Endothelial cell of umbilical vein (primary cell): ENCODE results near the gene TEK. TPM values are rescaled to one million over a fixed set of nuclear protein-coding genes. Genes with fewer than 3 reads are reported as not detected.

Experiments
- BruUV-seq: library from RNA; stranded (reverse); fragments of 400-500 nt; replicated peaks from 2 replicates; lab custom pipeline; 2021; lab: Mats Ljungman, UMichigan
- CTCF ChIA-PET: fragments of 300-600, 350-600 bp; sonication (Branson Sonifier 250); formaldehyde crosslinking; loops from one replicate; lab custom pipeline; 2021; ENCODE audit warnings: antibody characterized with exemption, inconsistent platforms; lab: Charles Lee
- POLR2A ChIA-PET: fragments of 300-600, 350-600 bp; sonication (Branson Sonifier 250); formaldehyde crosslinking; loops from one replicate; lab custom pipeline; 2021; ENCODE audit warnings: antibody characterized with exemption, inconsistent platforms; lab: Charles Lee
- DNase-seq: peaks from one replicate; pipeline ENCODE4 v3.0.0-alpha.2; 2011; ENCODE audit warnings: low read depth, low spot score
- FAIRE-seq: peaks from 2 replicates; lab custom pipeline; 2011; peaks lifted over from hg19 to GRCh38; lab: Jason Lieb, UNC
- H2AFZ ChIP-seq: 2 replicates; pipeline ENCODE4 v1.6.0; 2012; ENCODE audit warnings: low read depth, low read length, control low read depth, inconsistent platforms
- H3K27ac ChIP-seq: 2 replicates; pipeline ENCODE4 v1.5.1; 2011; ENCODE audit warnings: low read depth, mild to moderate bottlenecking, control low read depth, low read length, moderate library complexity; ENCODE audit not compliant: insufficient read depth
- H3K27me3 ChIP-seq, 2 experiments: 2 replicates each; pipeline versions ENCODE4 v1.6.0 to v1.6.1; 2011; ENCODE audit warnings: low read length in 2 of 2, mixed read lengths in 1 of 2; ENCODE audit not compliant: control insufficient read depth in 2 of 2, insufficient read depth in 2 of 2
- H3K36me3 ChIP-seq, 2 experiments: 2 replicates in 1 of 2; 3 replicates in 1 of 2; pipeline ENCODE4 v1.5.1; 2011; ENCODE audit warnings: low read length in 2 of 2, mild to moderate bottlenecking in 1 of 2, moderate library complexity in 1 of 2; ENCODE audit not compliant: control insufficient read depth in 2 of 2, insufficient read depth in 2 of 2; ENCODE audit errors: extremely low read depth in 1 of 2
- H3K4me1 ChIP-seq: 3 replicates; pipeline ENCODE4 v1.5.1; 2011; ENCODE audit warnings: mild to moderate bottlenecking, low read length; ENCODE audit not compliant: control insufficient read depth, insufficient read depth; ENCODE audit errors: extremely low read depth
- H3K4me2 ChIP-seq: 2 replicates; pipeline ENCODE4 v1.6.1; 2011; ENCODE audit warnings: low read length, control low read depth, mixed read lengths; ENCODE audit not compliant: insufficient read depth
- H3K4me3 ChIP-seq, 3 experiments: fragments of 200-600 bp in 1 of 3; sonication (generic), shearing (Covaris generic) in 1 of 3; replicated peaks in 1 of 3; 2 replicates each; pipeline ENCODE4 v1.5.1; 2011 to 2016; ENCODE audit warnings: control low read depth in 3 of 3, low read length in 3 of 3, mild to moderate bottlenecking in 2 of 3, inconsistent platforms in 1 of 3, low read depth in 1 of 3, moderate library complexity in 1 of 3; ENCODE audit not compliant: insufficient read depth in 1 of 3
- H3K79me2 ChIP-seq: 2 replicates; pipeline ENCODE4 v1.6.0; 2012; ENCODE audit warnings: low read length, inconsistent platforms; ENCODE audit not compliant: control insufficient read depth, insufficient read depth
- H3K9ac ChIP-seq: replicated peaks from 2 replicates; pipeline ENCODE3; 2011; ENCODE audit warnings: low read length, control low read depth; ENCODE audit not compliant: insufficient read depth; ENCODE audit errors: extremely low read depth
- H3K9me1 ChIP-seq: replicated peaks from 3 replicates; pipeline ENCODE4 v1.6.0; 2011; ENCODE audit warnings: mild to moderate bottlenecking, low read length; ENCODE audit not compliant: control insufficient read depth, insufficient read depth; ENCODE audit errors: extremely low read depth
- H3K9me3 ChIP-seq: replicated peaks from 2 replicates; pipeline ENCODE4 v1.5.1; 2012; ENCODE audit warnings: low read length, inconsistent platforms; ENCODE audit not compliant: control insufficient read depth, insufficient read depth
- H4K20me1 ChIP-seq: replicated peaks from 2 replicates; pipeline ENCODE3; 2011; ENCODE audit warnings: mild to moderate bottlenecking, low read length; ENCODE audit not compliant: control insufficient read depth, insufficient read depth; ENCODE audit errors: extremely low read depth
- FOS ChIP-seq: IDR thresholded peaks from 2 replicates; pipeline ENCODE4 v1.6.1; 2011; ENCODE audit warnings: mild to moderate bottlenecking, low read length, moderate library complexity, borderline replicate concordance; ENCODE audit not compliant: insufficient read depth
- GATA2 ChIP-seq: IDR thresholded peaks from 2 replicates; pipeline ENCODE4 v1.7.0; 2011; ENCODE audit warnings: low read depth, mild to moderate bottlenecking, moderate library complexity, mixed read lengths, low read length; ENCODE audit not compliant: insufficient read length, insufficient read depth
- JUN ChIP-seq: IDR thresholded peaks from 2 replicates; pipeline ENCODE4 v1.6.1; 2011; ENCODE audit warnings: borderline replicate concordance, low read depth; ENCODE audit not compliant: insufficient read length, insufficient read depth
- POLR2AphosphoS5 ChIP-seq: IDR thresholded peaks from 2 replicates; pipeline ENCODE4 v1.6.1; 2012; ENCODE audit warnings: low read depth, mild to moderate bottlenecking, control low read depth, low read length, moderate library complexity; ENCODE audit not compliant: insufficient read depth
- dilution Hi-C: fragments of 300-500 bp; cut with MboI; formaldehyde crosslinking; loops from one replicate; pipeline ENCODE4 v1.15.0; 2019; ENCODE audit warnings: low sequenced_read_pairs; ENCODE audit not compliant: extremely low pct_ligation_motif_present
- intact Hi-C: fragments of 100-400 bp; cut with micrococcal nuclease; formaldehyde crosslinking; loops from one replicate; pipeline ENCODE4 v1.10.0; 2022
- polyA plus RNA-seq, 4 experiments: library from polyadenylated mRNA; depleted of rRNA in 3 of 4; stranded (reverse) in 3 of 4; unstranded in 1 of 4; fragments of >200 nt; gene quantifications; 2 replicates each; pipeline versions ENCODE4 v1.2.1 to v1.2.3, GENCODE V29; 2011 to 2012; ENCODE audit warnings: missing spikeins in 1 of 4
- total RNA-seq: library from RNA; stranded (reverse); gene quantifications from 2 replicates; pipeline ENCODE4 v1.2.3, GENCODE V29; 2021
- TF ChIP-seq, protein P1 (sequence below), 2 donors: IDR thresholded peaks; 1 replicate in 1 of 2; 2 replicates in 1 of 2; pipeline ENCODE4 v1.5.1; 2011; ENCODE audit warnings: low read length in 2 of 2, mild to moderate bottlenecking in 2 of 2, moderate library complexity in 2 of 2, control low read depth in 1 of 2, inconsistent platforms in 1 of 2, low read depth in 1 of 2; ENCODE audit not compliant: insufficient read depth in 1 of 2; ENCODE audit errors: extremely low read depth in 1 of 2
- TF ChIP-seq, protein P2 (sequence below): IDR thresholded peaks from 2 replicates; pipeline ENCODE4 v1.6.1; 2011; ENCODE audit not compliant: insufficient read depth, insufficient read length

Gene TEK
- total and polyA plus RNA-seq, 2 donors (not counting 3 experiments of a cell fraction or from before 2014, with no cell fraction given), result 26.9 to 44.1 TPM

DNA sequence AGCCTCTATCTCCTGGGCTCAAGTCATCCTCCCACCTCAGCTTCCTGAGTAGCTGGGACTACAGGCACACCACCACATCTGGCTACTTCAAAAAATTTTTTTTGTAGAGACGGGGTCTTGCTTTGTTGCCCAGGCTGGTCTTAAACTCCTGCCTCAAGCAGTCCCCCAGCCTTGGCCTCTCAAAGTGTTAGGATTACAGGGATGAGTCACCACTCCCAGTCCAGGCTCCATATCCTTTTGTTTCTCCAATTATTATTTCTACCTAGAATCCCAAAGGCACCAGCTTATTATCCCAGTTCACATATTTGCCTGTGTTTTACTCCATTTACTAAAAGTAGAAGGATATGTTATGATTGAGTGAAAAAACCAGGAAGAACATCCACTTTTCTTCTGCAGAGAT, 84.9 kb downstream of the TEK start:
- Histone ChIP-seq H3K4me3 (no peak overlapping the region), H3K36me3 (peaks cover 8 to 11% of the 10 kb centered on the region in 2 experiments), H3K4me2 (no peak overlapping the region), H3K27ac (peak overlapping the region; percentile 72), H3K27me3 (no peaks in the 10 kb centered on the region), H3K79me2 (no peaks in the 10 kb centered on the region), H4K20me1 (no peaks in the 10 kb centered on the region), H3K9me1 (no peaks in the 10 kb centered on the region), H3K4me1 (peaks cover 42% of the 10 kb centered on the region), H2AFZ (no peak overlapping the region), H3K9me3 (no peaks in the 10 kb centered on the region), H3K9ac (no peak overlapping the region)
- TF ChIP-seq, protein P1, sequence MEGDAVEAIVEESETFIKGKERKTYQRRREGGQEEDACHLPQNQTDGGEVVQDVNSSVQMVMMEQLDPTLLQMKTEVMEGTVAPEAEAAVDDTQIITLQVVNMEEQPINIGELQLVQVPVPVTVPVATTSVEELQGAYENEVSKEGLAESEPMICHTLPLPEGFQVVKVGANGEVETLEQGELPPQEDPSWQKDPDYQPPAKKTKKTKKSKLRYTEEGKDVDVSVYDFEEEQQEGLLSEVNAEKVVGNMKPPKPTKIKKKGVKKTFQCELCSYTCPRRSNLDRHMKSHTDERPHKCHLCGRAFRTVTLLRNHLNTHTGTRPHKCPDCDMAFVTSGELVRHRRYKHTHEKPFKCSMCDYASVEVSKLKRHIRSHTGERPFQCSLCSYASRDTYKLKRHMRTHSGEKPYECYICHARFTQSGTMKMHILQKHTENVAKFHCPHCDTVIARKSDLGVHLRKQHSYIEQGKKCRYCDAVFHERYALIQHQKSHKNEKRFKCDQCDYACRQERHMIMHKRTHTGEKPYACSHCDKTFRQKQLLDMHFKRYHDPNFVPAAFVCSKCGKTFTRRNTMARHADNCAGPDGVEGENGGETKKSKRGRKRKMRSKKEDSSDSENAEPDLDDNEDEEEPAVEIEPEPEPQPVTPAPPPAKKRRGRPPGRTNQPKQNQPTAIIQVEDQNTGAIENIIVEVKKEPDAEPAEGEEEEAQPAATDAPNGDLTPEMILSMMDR (IDR thresholded peaks at IDR 0.05; ENCODE audit: extremely low read depth in 1 of 2, insufficient read depth in 1 of 2, low read depth in 1 of 2, low read length in 2 of 2), result no peak
- TF ChIP-seq JUN (peak; percentile 29), GATA2 (no peak)
- intact Hi-C loops, result loop anchor here (1.0 to 5.0 kb wide), 3 partner anchors 39 to 162 kb away; no protein-coding TSS in a partner anchor
- BruUV-seq, result no TSS peak
- no peak for DNase-seq
- ChIA-PET POLR2A (no interaction called here), CTCF (interaction anchor here (0.7 to 1.4 kb wide), 3 partner anchors 54 to 161 kb away, joined by 3 to 4 read pairs (median 3); no protein-coding TSS in a partner anchor)
- dilution Hi-C loops, result no loop called here
- no peak for FAIRE-seq

DNA sequence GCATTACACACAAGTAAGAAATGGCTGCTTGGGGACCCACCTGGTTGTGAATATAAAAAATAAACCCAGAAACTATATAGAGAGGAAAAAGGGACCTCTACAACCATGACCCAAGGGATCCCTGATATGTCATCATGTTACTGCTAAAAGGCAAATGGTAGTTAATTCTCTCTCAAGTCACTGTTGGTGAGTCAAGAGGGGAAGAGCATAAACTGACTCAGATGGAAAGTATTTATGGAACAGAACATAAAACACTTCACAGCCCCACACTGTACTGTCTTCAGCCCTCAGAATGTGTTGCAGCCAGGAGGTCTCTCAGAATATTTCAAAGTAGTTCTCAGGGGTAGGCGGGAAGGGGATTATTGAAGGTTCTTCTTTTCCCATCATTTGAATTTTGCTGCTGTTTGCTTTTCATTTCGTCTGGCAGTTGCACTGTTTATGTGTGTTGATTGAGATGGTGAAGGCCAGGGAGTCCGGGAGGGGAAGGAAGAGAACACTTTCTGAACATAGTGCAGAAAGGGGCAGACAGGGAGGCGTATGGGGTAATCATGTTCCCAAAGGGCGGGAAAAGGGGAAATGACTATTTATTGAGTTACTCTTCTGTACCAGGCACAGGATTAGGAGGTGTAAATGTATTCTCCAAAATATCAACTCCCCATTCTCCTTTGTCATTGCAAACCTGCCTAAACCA, 85.5 kb downstream of the TEK start:
- ChIA-PET POLR2A (no interaction called here), CTCF (interaction anchor here (0.7 to 0.8 kb wide), 2 partner anchors 66 to 161 kb away, joined by 3 read pairs; no protein-coding TSS in a partner anchor)
- no peaks in the 10 kb centered on the region for H3K27me3 ChIP-seq
- DNase-seq, result peak; percentile 85
- TF ChIP-seq JUN (peak; percentile 89), FOS (peak; percentile 84), POLR2AphosphoS5 (no peak)
- TF ChIP-seq, protein P2, sequence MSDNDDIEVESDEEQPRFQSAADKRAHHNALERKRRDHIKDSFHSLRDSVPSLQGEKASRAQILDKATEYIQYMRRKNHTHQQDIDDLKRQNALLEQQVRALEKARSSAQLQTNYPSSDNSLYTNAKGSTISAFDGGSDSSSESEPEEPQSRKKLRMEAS, result no peak
- intact Hi-C loops, result loop anchor here (1.0 to 5.0 kb wide), 3 partner anchors 39 to 162 kb away; no protein-coding TSS in a partner anchor
- no peaks in the 10 kb centered on the region for H3K9me3 ChIP-seq
- no peak overlapping the region for H3K4me3 ChIP-seq
- peaks cover 42% of the 10 kb centered on the region for H3K4me1 ChIP-seq
- H3K27ac ChIP-seq, result peak overlapping the region; percentile 72
- dilution Hi-C loops, result no loop called here
- peaks cover 8 to 13% of the 10 kb centered on the region in 2 experiments for H3K36me3 ChIP-seq
- no peaks in the 10 kb centered on the region for H3K79me2 ChIP-seq
- no peak overlapping the region for H2AFZ ChIP-seq
- BruUV-seq, result no TSS peak
- peak overlapping the region; percentile 19 for H3K9ac ChIP-seq
- peak overlapping the region; percentile 70 for H3K4me2 ChIP-seq
- no peaks in the 10 kb centered on the region for H3K9me1 ChIP-seq
- FAIRE-seq, result peak; percentile 72
- H4K20me1 ChIP-seq, result no peaks in the 10 kb centered on the region
